Naive B cell (primary cell): ENCODE measurements around the gene CSF1R. TPM values are rescaled to one million over a fixed set of nuclear protein-coding genes. Genes with fewer than 3 reads are reported as not detected.
"Not testable (repeated sequence)": the region's sequence is repeated elsewhere in the genome, so short reads cannot be mapped to it uniquely, and the experiment has no call there.

Experiments
- ATAC-seq, 2 donors: fragments of 150-1000 bp; cut with Tn5 transposase; 2 replicates each; pipeline ENCODE4 v1.10.0; 2021; ENCODE audit warnings: low read depth in 2 of 2, mild to moderate bottlenecking in 2 of 2, moderate library complexity in 2 of 2
- DNase-seq: peaks from one replicate; pipeline ENCODE4 v3.0.0; 2022
- H3K27ac Mint-ChIP-seq, 6 donors: one replicate each; pipeline ENCODE4 v1.8.0; 2020 to 2022; ENCODE audit warnings: mild to moderate bottlenecking in 6 of 6, mixed read lengths in 6 of 6, moderate library complexity in 5 of 6, inconsistent platforms in 2 of 6
- H3K27me3 Mint-ChIP-seq, 3 donors: one replicate each; pipeline ENCODE4 v1.8.0; 2021 to 2022; ENCODE audit warnings: mixed read lengths in 3 of 3, mild to moderate bottlenecking in 1 of 3
- H3K36me3 Mint-ChIP-seq, 2 donors: one replicate each; pipeline ENCODE4 v1.8.0; 2020 to 2022; ENCODE audit warnings: mixed read lengths in 2 of 2, inconsistent platforms in 1 of 2, mild to moderate bottlenecking in 1 of 2
- H3K4me1 Mint-ChIP-seq, 3 donors: one replicate each; pipeline ENCODE4 v1.8.0; 2020 to 2022; ENCODE audit warnings: mixed read lengths in 3 of 3, inconsistent platforms in 1 of 3, mild to moderate bottlenecking in 1 of 3, moderate library complexity in 1 of 3
- H3K4me3 Mint-ChIP-seq, 8 donors: one replicate each; pipeline ENCODE4 v1.8.0; 2020 to 2022; ENCODE audit warnings: mild to moderate bottlenecking in 8 of 8, mixed read lengths in 8 of 8, moderate library complexity in 8 of 8, inconsistent platforms in 2 of 8
- H3K9me3 Mint-ChIP-seq, 7 donors: one replicate each; pipeline ENCODE4 v1.8.0; 2020 to 2022; ENCODE audit warnings: mixed read lengths in 7 of 7, mild to moderate bottlenecking in 5 of 7, inconsistent platforms in 2 of 7, moderate library complexity in 1 of 7
- polyA plus RNA-seq, 6 donors: library from polyadenylated mRNA; unstranded; fragments of 300-500 nt; fragmentation: Illumina TruSeq; gene quantifications; one replicate each; pipeline ENCODE4 v1.2.3, GENCODE V29; 2021; ENCODE audit warnings: low read depth in 6 of 6

CSF1R gene
- polyA plus RNA-seq, 6 donors from 2014 or later = 0.20 to 1.5 (median 0.96) TPM

- no peaks in the 10 kb centered on the region for H3K9me3 Mint-ChIP-seq
- no peaks in the 10 kb centered on the region for H3K27me3 Mint-ChIP-seq
- H3K4me3 Mint-ChIP-seq = no peak overlapping the region
- DNase-seq (no peak), ATAC-seq (no peak)
- H3K36me3 Mint-ChIP-seq = peaks cover 22 to 73% of the 10 kb centered on the region in 2 donors
- H3K4me1 Mint-ChIP-seq = peaks cover 5 to 10% (median 8%) of the 10 kb centered on the region in 3 donors
- H3K27ac Mint-ChIP-seq = no peak overlapping the region
Measured at GRCh38 chr5:150046031-150046430, 40.3 kb downstream of the CSF1R start.

GRCh38 chr5:150045549-150045948, 40.8 kb downstream of the CSF1R start:
- Mint-ChIP-seq H3K4me3 (no peak overlapping the region), H3K36me3 (peaks cover 25 to 74% of the 10 kb centered on the region in 2 donors), H3K4me1 (peaks cover 5 to 10% (median 8%) of the 10 kb centered on the region in 3 donors), H3K27ac (peak overlapping the region in 1 of 6 donors; percentile 48), H3K9me3 (no peaks in the 10 kb centered on the region), H3K27me3 (no peaks in the 10 kb centered on the region)
- ATAC-seq (no peak), DNase-seq (no peak)

DNA sequence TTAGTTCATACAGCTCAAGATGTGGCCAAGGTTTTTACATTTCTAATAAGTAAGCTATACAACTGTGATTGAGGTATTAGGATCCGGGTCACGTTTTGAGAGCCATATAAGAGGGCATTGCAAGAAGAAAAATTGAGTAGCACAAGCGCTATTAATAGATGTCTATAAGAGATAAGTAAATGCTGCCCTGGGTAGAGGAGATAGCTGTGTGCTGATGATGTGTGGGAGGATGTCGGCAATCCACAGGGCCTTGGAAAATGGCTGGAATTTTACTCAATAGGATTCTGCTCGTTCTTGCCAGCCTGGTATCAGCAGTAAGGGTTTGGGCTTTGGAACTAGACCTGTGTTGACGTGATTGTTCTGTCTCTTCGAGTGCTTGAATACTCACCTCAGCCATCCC, 41.6 kb downstream of the CSF1R start:
- Mint-ChIP-seq H3K36me3 (peaks cover 26 to 75% of the 10 kb centered on the region in 2 donors), H3K9me3 (no peaks in the 10 kb centered on the region), H3K4me1 (peaks cover 5 to 10% (median 8%) of the 10 kb centered on the region in 3 donors), H3K27me3 (no peaks in the 10 kb centered on the region), H3K27ac (peak overlapping the region in 2 of 6 donors; percentile 24 to 32), H3K4me3 (no peak overlapping the region)
- DNase-seq (no peak), ATAC-seq (no peak)

- Mint-ChIP-seq H3K27me3 (no peaks in the 10 kb centered on the region), H3K9me3 (no peaks in the 10 kb centered on the region), H3K4me3 (no peak overlapping the region), H3K36me3 (peaks cover 26 to 75% of the 10 kb centered on the region in 2 donors), H3K4me1 (peaks cover 5 to 10% (median 8%) of the 10 kb centered on the region in 3 donors), H3K27ac (peak overlapping the region in 1 of 6 donors; percentile 72)
- ATAC-seq (no peak), DNase-seq (no peak)
Measured at GRCh38 chr5:150044329-150044681, 42.0 kb downstream of the CSF1R start.

DNA sequence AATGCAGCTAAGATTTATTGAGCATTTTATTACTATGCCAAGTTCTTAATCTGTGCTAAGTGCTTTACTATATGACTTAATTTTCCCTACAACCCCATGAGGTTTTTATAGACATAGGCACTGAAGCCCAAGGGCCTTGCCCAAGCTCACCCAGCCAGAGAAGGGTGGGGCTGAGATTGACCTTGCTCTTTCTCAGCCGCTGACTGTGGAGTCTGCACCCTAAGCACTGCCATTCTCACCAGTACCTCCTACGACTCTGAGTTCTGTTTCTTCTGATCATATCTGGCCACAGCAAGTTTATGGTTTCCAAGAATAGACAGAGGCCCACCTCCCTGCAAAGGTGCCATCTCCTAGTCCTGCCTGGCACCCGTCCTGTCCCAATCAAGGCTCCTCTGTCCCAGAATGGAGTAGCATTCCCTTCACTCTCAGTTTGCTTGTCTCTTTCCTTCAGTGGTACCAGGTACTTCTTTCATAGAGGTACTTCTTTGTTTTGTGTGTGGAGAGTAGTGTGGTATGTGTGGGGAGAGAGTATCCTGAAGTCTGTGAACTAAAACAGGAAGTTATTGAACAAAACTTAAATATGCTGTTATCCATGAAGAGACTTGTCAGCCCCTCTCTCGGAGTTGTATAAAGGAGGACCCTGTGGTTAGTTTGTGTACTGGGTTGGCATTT, 42.6 kb downstream of the CSF1R start:
- Mint-ChIP-seq H3K27me3 (no peaks in the 10 kb centered on the region), H3K4me1 (peaks cover 5 to 10% (median 8%) of the 10 kb centered on the region in 3 donors), H3K36me3 (peaks cover 23 to 71% of the 10 kb centered on the region in 2 donors), H3K4me3 (no peak overlapping the region), H3K27ac (peak overlapping the region in 3 of 6 donors; percentile 1 to 72 (median 6)), H3K9me3 (no peaks in the 10 kb centered on the region)
- no peak for ATAC-seq
- no peak for DNase-seq

- Mint-ChIP-seq H3K36me3 (peaks cover 30 to 67% of the 10 kb centered on the region in 2 donors), H3K27ac (no peak overlapping the region), H3K27me3 (no peaks in the 10 kb centered on the region), H3K4me1 (peaks cover 8 to 10% (median 8%) of the 10 kb centered on the region in 3 donors), H3K9me3 (no peaks in the 10 kb centered on the region), H3K4me3 (no peak overlapping the region)
- ATAC-seq (no peak), DNase-seq (no peak)
Measured at GRCh38 chr5:150042459-150042858, 43.9 kb downstream of the CSF1R start.

GRCh38 chr5:150038547-150038946, 47.8 kb downstream of the CSF1R start:
- ATAC-seq (no peak), DNase-seq (no peak)
- Mint-ChIP-seq H3K27ac (peak overlapping the region in 2 of 6 donors; percentile 25 to 29), H3K27me3 (no peaks in the 10 kb centered on the region), H3K9me3 (no peaks in the 10 kb centered on the region), H3K36me3 (peaks cover 51 to 65% of the 10 kb centered on the region in 2 donors), H3K4me1 (peaks cover 13 to 24% (median 21%) of the 10 kb centered on the region in 3 donors), H3K4me3 (no peak overlapping the region)

DNA sequence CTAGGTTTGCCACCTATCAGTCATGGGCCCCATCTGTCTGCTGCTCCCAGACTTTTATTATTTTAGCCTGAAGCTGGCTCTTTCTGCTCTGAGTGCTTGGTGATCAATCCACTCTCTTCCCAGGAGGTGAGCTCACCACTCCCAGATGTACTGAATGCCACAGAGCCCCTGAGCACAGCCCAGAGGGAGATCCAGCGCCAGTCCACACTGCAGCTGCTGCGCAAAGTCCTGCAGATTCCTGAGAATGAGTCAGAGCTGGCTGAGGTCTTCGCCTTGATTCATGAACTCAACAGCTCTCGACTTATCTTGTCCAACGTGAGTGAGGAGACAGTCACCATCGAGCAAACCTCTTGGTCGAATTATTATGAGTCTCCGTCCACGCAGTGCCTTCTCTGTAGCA, 49.8 kb downstream of the CSF1R start:
- Mint-ChIP-seq H3K9me3 (no peaks in the 10 kb centered on the region), H3K4me3 (no peak overlapping the region), H3K4me1 (peaks cover 12 to 30% (median 25%) of the 10 kb centered on the region in 3 donors), H3K36me3 (peaks cover 55 to 60% of the 10 kb centered on the region in 2 donors), H3K27ac (no peak overlapping the region), H3K27me3 (no peaks in the 10 kb centered on the region)
- DNase-seq (no peak), ATAC-seq (no peak)

DNA sequence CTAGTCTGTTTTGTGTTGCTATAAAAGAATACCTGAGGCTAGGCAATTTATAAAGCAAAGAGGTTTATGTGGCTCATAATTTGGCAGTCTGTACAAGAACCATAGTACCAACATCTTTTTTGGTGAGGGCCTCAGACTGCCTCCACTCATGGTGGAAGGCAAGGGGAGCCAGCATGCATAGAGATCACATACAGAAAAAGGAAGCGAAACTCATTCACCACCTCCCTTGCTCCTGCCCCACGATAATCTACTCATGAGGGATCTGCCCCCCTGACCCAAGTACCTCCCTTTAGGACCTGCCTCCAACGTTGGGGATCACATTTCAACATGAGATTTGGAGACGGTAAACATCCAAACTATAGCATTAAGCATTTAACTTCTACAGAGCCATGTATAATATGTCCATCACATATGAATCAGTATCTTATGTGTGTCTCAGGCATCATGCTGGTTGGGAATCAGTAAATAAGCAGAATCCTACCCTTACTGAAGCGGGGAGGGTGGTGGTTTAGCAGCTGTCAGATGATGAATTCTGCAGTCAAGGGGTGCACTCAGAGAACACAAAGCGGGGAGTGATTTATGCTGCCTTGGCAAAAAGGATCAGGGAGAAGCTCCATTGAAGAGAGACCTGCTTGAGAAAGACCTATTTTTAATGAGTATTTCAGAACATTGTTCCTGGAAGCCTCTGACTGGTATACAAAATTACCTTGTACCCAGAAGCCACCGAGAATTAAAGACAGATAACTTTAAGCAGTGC, 51.0 kb downstream of the CSF1R start:
- DNase-seq = peak; percentile 35
- Mint-ChIP-seq H3K36me3 (peaks cover 54 to 56% of the 10 kb centered on the region in 2 donors), H3K4me3 (no peak overlapping the region), H3K9me3 (no peaks in the 10 kb centered on the region), H3K27me3 (no peaks in the 10 kb centered on the region), H3K27ac (peak overlapping the region; percentile 21 to 50 (median 42)), H3K4me1 (peaks cover 12 to 30% (median 25%) of the 10 kb centered on the region in 3 donors)
- peak; percentile 85 to 94 for ATAC-seq

GRCh38 chr5:150034662-150035061, 51.7 kb downstream of the CSF1R start:
- no peaks in the 10 kb centered on the region for H3K9me3 Mint-ChIP-seq
- peaks cover 50 to 57% of the 10 kb centered on the region in 2 donors for H3K36me3 Mint-ChIP-seq

DNA sequence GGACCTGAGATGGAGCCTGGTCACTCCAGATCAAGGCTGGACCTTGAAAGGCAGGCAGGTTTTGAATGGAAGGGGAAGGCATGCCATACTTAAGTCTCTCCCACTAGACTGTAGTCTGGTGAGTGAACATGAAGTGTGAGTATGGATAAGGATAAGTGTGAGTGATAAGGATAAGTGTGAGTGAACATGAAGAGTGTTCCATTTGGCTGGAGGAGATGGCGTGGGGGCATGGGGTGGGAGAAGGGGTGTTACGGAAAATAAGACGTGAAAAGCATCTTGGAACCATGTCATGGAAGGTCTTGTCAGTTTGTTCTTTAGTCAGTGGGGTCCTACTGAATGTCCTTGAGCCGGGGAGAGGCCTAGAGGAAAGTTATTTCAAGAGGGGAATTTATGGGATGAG, 53.0 kb downstream of the CSF1R start:
- Mint-ChIP-seq H3K27me3 (no peaks in the 10 kb centered on the region), H3K27ac (peak overlapping the region in 2 of 6 donors; percentile 16 to 75), H3K4me1 (peaks cover 12 to 29% (median 25%) of the 10 kb centered on the region in 3 donors), H3K4me3 (no peak overlapping the region), H3K36me3 (peaks cover 50 to 52% of the 10 kb centered on the region in 2 donors), H3K9me3 (no peaks in the 10 kb centered on the region)
- no peak for DNase-seq
- ATAC-seq = no peak

More at GRCh38 chr5:150034662-150035061, 51.7 kb downstream of the CSF1R start:
- no peak for DNase-seq
- Mint-ChIP-seq H3K4me1 (peaks cover 12 to 30% (median 25%) of the 10 kb centered on the region in 3 donors), H3K27me3 (no peaks in the 10 kb centered on the region), H3K27ac (peak overlapping the region in 1 of 6 donors; percentile 36), H3K4me3 (no peak overlapping the region)
- ATAC-seq = no peak

- not testable (repeated sequence) for H3K4me1 Mint-ChIP-seq
Measured at GRCh38 chr5:150028047-150028446, 58.3 kb downstream of the CSF1R start.

DNA sequence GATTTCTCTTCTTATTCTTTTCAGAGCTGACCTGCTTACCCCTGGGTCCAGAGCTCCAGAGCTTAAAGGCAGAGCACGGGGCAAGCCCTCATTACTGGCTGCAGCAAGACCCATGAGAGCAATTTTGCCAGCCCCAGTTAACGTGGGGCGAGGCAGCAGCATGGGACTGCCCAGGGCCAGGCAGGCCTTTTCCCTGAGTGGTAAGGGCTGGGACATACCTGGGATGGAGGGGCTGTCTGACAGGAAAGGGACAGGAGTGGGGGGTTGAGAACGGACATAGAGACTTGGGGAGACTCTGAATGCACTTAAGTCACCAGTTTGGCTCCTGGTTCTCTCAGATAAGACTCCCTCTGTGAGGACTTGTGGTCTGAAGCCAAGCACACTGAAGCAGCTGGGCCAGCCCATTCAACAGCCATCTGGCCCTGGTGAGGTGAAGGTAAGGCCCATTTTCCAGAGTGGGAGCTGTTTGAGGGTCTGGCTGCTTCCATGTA, 59.6 kb downstream of the CSF1R start:
- H3K36me3 Mint-ChIP-seq = peaks cover 25 to 36% of the 10 kb centered on the region in 2 donors
- H3K4me3 Mint-ChIP-seq = no peak overlapping the region
- peaks cover 0 to 3% (median 0%) of the 10 kb centered on the region in 3 donors for H3K4me1 Mint-ChIP-seq
- no peaks in the 10 kb centered on the region for H3K9me3 Mint-ChIP-seq
- no peak overlapping the region for H3K27ac Mint-ChIP-seq
- H3K27me3 Mint-ChIP-seq = no peaks in the 10 kb centered on the region
- ATAC-seq (no peak), DNase-seq (no peak)

More at GRCh38 chr5:150028047-150028446, 58.3 kb downstream of the CSF1R start:
- not testable (repeated sequence) for H3K27me3 Mint-ChIP-seq, H3K4me3 Mint-ChIP-seq, DNase-seq, H3K27ac Mint-ChIP-seq, ATAC-seq, H3K9me3 Mint-ChIP-seq
- H3K36me3 Mint-ChIP-seq = peaks cover 29 to 43% of the 10 kb centered on the region in 2 donors
